Activated T-cell treated with anti-CD3 and anti-CD28 coated beads, Interleukin-2, amount 50 U/mL, for 4 hours (primary cell): ENCODE data around the gene PPM1H. TPM values are rescaled to one million over a fixed set of nuclear protein-coding genes. Genes with fewer than 3 reads are reported as not detected.
"Not testable (repeated sequence)": the region's sequence is repeated elsewhere in the genome, so short reads cannot be mapped to it uniquely, and the experiment has no call there.

Experiments
- ATAC-seq, 2 donors: fragments of 200-7000 bp; cut with Tn5 transposase; one replicate each; pipeline ENCODE4 v1.10.0; 2021
- DNase-seq: peaks from one replicate; pipeline ENCODE4 v3.0.0-alpha.2; 2020
- H3K27me3 Mint-ChIP-seq: one replicate; pipeline ENCODE4 v1.8.0; 2021; ENCODE audit warnings: low read depth, mixed read lengths
- H3K36me3 Mint-ChIP-seq: one replicate; pipeline ENCODE4 v1.8.0; 2022; ENCODE audit warnings: mixed read lengths; ENCODE audit not compliant: insufficient read depth
- H3K4me1 Mint-ChIP-seq: one replicate; pipeline ENCODE4 v1.8.0; 2021; ENCODE audit warnings: low read depth, mixed read lengths
- H3K4me3 Mint-ChIP-seq: one replicate; pipeline ENCODE4 v1.8.0; 2021; ENCODE audit warnings: mild to moderate bottlenecking, moderate library complexity, mixed read lengths
- H3K9me3 Mint-ChIP-seq: one replicate; pipeline ENCODE4 v1.8.0; 2021; ENCODE audit warnings: mixed read lengths
- total RNA-seq, 3 donors: library from RNA; stranded (reverse); gene quantifications; one replicate each; pipeline ENCODE4 v1.2.1, GENCODE V29; 2021

Gene PPM1H
- total RNA-seq, 3 donors from 2014 or later: 0.03 to 0.25 (median 0.19) TPM

DNA sequence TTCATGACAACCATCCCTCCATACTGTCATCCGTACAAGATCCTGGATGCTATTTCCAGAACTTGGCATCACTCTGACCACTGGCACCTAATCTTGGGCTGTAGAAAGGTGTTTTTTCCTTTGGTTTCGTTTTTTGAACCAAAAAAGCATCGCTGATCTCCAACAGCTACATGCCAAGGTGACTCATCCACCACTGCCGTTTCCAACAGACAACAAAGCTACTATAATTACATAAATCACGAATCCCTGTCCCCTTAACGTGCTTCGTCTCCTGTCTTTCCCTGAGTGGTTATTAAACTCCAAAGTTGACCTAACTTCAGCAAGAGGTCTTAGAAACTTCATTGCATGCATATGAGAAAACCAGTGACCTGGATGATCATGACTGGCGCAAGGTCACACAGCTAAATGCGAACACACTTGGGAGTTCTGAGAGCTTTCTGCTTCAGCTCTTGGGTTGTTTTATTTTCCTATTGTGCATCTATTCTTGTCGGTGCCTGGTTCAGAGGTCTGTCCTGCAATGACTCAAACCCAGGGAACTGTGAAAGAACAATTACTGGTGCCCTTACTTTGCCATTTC lies 99.9 kb downstream of the PPM1H start:
- DNase-seq (no peak), ATAC-seq (no peak)
- H3K27me3 Mint-ChIP-seq: peaks cover 4% of the 10 kb centered on the region
- H3K4me1 Mint-ChIP-seq: no peaks in the 10 kb centered on the region
- H3K4me3 Mint-ChIP-seq: no peak overlapping the region
- H3K36me3 Mint-ChIP-seq: no peaks in the 10 kb centered on the region
- H3K9me3 Mint-ChIP-seq: no peaks in the 10 kb centered on the region

DNA sequence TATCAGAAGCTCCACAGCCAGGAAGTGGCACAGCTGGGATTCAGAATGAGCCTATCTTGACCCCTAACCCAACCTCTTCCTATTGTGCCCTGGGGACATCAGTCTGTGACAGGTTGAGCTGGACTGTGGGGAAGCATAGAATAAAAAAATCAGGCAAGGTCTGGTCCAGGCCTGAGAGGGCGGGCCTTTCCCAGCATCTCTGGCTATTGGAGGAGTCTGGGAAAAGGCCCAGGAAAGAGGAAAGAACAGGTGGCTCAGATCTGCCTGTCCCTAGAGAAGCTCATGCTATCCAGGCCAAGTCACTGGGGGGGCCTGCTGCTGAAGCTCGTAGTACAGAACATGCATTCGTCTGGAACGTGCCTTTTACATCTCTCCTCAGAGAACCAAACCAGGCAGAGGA lies 100.5 kb downstream of the PPM1H start:
- DNase-seq (no peak), ATAC-seq (no peak)
- Mint-ChIP-seq H3K36me3 (no peaks in the 10 kb centered on the region), H3K9me3 (no peaks in the 10 kb centered on the region), H3K4me3 (no peak overlapping the region), H3K4me1 (no peaks in the 10 kb centered on the region), H3K27me3 (peaks cover 4% of the 10 kb centered on the region)

DNA sequence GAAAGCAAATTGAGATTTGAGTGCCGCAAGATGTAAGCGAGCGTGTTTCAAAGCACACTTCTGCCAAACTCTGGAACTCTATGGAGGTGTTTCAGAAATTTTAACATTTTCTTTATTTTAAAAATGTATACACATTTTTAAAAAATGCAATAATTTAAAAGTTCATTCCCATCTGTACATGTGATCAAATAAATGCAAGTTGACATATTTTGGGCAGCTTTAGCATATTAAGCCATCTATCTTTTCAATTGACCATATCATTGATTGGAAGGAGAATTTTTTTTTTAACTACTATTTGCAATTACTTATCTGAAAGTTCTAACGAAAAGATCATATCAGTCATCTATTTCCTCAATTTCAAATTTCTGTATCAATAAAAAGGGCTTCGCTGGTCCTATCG lies 101.3 kb downstream of the PPM1H start:
- Mint-ChIP-seq H3K36me3 (no peaks in the 10 kb centered on the region), H3K9me3 (no peaks in the 10 kb centered on the region), H3K4me1 (no peaks in the 10 kb centered on the region), H3K4me3 (no peak overlapping the region), H3K27me3 (peaks cover 1% of the 10 kb centered on the region)
- DNase-seq (no peak), ATAC-seq (no peak)

DNA sequence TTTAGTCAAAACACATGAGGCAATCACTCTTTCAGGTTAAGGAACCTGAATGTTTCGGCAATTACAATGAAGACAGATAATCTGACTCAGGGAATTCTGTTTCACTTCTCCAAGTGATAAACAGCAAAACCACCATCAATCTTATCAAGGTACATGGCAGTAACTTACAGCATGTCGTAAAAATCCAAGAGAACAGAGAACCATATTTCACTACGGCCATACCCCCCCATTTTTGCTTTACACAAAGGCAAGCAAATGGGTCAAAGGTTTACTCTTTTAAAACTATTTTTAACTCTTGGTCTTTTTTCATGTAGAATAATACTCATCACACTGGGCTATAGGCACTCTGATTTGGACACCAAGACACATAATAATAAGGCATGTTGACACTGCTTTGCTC lies 102.4 kb downstream of the PPM1H start:
- Mint-ChIP-seq H3K4me3 (no peak overlapping the region), H3K36me3 (no peaks in the 10 kb centered on the region), H3K9me3 (no peaks in the 10 kb centered on the region), H3K27me3 (peaks cover 1% of the 10 kb centered on the region), H3K4me1 (no peaks in the 10 kb centered on the region)
- DNase-seq: no peak
- ATAC-seq: no peak

DNA sequence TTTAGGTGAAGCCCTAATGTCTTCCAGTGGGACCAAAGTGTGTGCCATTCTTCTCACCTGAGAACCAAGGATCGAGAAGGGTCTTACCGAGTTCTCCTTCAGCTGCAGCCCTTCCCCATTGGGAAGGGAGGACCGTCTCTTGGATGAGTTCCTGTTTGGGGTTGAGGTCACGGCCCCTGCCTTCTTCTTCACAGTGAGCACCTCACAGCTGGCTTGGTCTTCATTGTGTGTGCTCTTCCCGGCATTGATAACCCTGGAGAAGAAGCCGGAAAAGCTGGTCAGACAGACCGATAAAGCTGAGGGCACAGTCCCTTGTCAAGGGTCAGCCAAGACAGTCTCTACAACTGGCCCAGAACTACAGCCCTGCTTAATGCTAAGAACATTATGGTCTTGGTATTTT lies 102.9 kb downstream of the PPM1H start:
- no peaks in the 10 kb centered on the region for H3K4me1 Mint-ChIP-seq

DNA sequence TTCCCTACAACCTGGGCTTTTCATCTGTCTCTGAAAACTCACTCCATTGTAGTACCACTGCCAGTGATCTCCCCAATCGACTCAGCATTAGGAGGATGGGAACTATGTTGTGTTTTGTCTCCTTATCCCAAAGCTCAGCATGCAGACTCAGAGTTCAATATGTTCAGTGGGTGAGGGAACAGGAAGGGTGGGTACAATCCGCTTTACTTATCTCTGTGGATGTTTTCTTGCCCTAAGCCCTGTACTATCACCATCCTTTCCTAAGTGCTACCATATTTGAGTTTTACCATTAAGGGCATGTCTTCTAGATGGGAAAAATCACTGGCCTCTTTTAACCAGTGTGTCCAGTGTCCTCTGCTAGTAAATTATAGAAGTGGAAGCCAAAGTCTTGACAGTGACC lies 107.1 kb downstream of the PPM1H start:
- no peak overlapping the region for H3K4me3 Mint-ChIP-seq
- H3K9me3 Mint-ChIP-seq: no peaks in the 10 kb centered on the region
- H3K4me1 Mint-ChIP-seq: no peaks in the 10 kb centered on the region
- ATAC-seq (no peak), DNase-seq (no peak)
- H3K27me3 Mint-ChIP-seq: no peaks in the 10 kb centered on the region
- no peaks in the 10 kb centered on the region for H3K36me3 Mint-ChIP-seq

More for the DNA sequence above, 102.9 kb downstream of the PPM1H start:
- Mint-ChIP-seq H3K4me3 (no peak overlapping the region), H3K36me3 (no peaks in the 10 kb centered on the region), H3K9me3 (no peaks in the 10 kb centered on the region), H3K27me3 (peaks cover 1% of the 10 kb centered on the region)
- ATAC-seq (no peak), DNase-seq (no peak)

DNA sequence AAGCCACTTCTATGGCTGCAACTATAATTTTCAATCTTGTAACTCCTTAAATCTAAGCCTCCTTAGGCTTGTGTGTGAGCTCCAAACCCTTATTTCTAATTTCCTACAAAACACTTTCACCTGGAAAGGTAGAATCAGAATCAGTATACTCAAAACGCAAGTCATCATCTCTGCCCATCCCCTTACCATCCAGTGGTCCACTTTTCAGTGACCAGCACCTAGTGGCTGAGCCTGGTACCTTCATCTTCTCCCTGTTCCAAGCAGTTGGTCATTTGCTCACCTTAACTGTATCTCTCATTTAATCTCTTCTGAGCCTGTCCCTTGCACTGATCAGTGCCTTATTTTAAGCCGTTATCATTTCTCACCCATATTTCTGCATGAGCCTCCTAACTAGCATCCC lies 107.9 kb downstream of the PPM1H start:
- Mint-ChIP-seq H3K4me1 (no peaks in the 10 kb centered on the region), H3K9me3 (no peaks in the 10 kb centered on the region), H3K27me3 (peaks cover 4% of the 10 kb centered on the region), H3K36me3 (no peaks in the 10 kb centered on the region), H3K4me3 (no peak overlapping the region)
- no peak for ATAC-seq
- no peak for DNase-seq

DNA sequence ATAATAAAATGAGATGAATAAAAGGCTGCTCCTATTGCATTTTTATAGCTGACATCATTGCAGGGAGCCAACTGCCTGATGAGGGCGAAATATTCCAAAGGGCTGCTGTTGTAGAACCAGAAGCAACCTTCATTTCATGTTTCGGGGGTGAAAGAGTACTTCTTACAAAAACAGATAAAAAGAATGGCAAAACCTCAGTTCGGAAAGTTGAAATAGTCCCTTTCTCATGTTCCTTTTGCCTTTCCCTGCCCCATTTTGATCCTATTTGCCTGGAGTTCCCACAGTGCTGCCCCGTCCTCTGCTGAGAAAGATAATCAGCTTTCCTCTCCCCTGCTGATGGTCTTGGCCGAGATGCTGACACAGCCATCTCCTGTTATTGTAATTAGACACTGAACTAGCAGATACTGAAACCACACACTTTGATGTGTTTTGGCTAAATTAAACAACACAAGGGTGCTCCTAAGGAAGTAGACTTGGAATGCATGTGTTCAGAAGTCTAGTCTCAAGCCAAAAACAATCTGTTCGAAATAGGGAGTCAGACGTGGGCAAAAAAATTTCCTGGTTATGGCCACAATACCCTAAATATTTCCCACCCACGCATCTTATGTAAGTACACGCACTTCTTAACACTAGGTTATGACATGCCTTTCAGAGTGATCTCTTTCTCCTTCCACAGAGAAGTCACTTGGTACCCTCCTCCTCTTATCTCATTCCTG lies 117.2 kb downstream of the PPM1H start:
- no peak for ATAC-seq
- peaks cover 30% of the 10 kb centered on the region for H3K27me3 Mint-ChIP-seq
- no peaks in the 10 kb centered on the region for H3K9me3 Mint-ChIP-seq
- H3K4me1 Mint-ChIP-seq: peaks cover 4% of the 10 kb centered on the region
- H3K4me3 Mint-ChIP-seq: no peak overlapping the region
- no peak for DNase-seq
- H3K36me3 Mint-ChIP-seq: no peaks in the 10 kb centered on the region

DNA sequence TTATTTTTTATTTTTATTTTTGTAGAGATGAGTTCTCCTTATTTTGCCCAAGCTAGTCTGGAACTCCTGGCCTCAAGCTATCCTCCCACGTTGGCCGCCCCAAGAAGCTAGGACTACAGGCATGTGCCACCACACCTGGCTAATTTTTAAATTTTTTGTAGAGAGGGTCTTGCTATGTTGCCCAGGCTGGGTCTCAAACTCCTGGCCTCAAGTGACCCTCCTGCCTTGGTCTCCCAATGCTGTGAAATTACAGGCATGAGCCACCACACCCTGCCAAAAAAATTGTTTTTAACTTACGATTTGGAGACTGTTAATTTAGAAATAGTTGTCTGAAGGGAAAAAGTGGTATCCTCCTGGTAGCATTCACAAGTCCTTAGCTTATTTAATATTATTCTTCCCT lies 120.7 kb downstream of the PPM1H start:
- DNase-seq (no peak), ATAC-seq (no peak)
- Mint-ChIP-seq H3K36me3 (no peaks in the 10 kb centered on the region), H3K27me3 (peaks cover 12% of the 10 kb centered on the region), H3K4me3 (no peak overlapping the region), H3K9me3 (no peaks in the 10 kb centered on the region), H3K4me1 (peaks cover 5% of the 10 kb centered on the region)

DNA sequence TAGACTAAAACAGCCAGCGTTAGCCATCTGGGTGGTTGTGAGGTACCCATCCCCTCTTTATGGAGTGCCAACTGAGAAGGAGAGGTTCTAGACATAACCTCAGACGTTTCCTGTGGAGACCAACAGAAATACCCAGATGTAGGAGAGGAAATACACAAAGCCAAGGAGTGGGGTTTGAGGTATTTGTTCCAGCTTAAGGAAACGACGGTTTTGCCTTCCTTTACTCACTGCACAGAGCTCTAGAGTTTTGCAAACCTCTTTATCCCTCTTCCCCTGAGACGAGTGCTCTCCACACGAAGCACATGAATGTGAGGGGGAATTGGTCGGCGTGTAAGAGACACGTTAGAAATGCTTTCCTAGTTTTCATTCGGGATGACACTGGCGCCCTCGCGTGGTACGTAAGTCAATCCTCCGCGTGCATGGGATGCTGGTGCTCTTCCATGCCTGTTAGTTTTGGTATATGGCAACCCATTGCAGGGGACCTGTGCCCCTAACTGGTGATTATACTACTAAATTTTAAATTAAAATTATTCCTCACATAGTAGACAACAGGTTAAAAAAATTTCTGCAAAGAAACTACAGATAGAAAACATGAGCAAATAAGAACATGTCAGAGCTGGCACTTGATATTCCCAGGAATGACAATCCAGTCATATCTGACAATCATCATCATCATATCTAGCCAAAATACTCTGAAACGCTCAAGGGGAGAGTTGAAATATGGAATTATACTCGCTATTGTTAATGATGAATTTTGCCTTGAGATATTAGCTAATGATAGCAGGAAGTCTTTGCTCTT lies 121.7 kb downstream of the PPM1H start:
- Mint-ChIP-seq H3K4me1 (peaks cover 7% of the 10 kb centered on the region), H3K4me3 (no peak overlapping the region), H3K27me3 (peaks cover 11% of the 10 kb centered on the region), H3K9me3 (no peaks in the 10 kb centered on the region), H3K36me3 (no peaks in the 10 kb centered on the region)
- ATAC-seq (peak; percentile 34 to 55), DNase-seq (peak; percentile 13)

DNA sequence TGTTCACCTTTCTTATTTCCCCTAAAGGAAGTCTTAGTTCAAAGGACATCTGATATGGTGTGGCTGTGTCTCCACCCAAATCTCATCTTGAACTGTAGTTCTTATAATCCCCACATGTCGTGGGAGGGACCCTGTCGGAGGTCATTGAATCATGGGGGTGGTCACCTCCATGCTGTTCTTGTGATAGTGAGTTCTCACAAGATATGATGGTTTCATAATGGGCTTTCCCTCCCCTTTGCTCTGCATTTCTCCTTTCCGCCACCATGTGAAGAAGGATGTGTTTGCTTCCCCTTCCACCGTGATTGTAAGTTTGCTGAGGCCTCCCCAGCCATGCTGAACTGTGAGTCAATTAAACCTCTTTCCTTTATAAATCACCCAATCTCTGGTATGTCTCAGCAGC lies 123.5 kb downstream of the PPM1H start:
- H3K36me3 Mint-ChIP-seq, H3K4me1 Mint-ChIP-seq, H3K4me3 Mint-ChIP-seq, ATAC-seq, H3K27me3 Mint-ChIP-seq, DNase-seq, H3K9me3 Mint-ChIP-seq: not testable (repeated sequence)

DNA sequence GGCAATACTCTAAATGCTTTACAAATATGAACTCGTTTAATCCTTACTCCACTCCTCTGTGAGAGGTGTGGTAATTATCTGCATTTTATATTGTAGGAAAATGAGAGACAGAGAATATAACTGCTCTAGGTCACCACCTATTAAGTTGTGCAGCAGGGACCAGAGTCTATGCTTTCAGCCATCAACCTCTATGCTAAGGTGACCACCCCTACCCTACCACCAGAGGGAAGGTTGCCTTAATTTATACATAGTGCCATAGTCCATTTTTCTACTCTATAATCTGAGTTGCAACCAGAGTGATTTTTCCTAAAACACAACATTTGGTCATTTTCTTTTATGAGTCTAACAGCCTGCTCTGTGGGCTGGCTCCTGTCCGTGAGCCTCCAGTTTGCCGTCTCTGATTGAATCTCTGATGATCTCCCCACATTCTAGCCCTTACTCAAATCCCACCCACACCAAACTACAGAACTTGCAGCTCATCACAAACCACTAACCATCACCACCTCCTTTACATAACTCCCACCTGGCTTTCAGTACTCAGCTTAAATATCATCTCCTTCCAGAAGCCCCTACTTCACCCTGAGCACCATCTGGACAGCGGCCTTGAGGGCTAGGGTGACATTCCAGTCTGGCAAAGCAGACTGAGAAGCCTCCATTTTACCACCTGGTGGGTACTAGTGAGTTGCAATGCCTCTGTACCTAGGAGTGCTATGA lies 126.6 kb downstream of the PPM1H start:
- H3K9me3 Mint-ChIP-seq: no peaks in the 10 kb centered on the region
- H3K36me3 Mint-ChIP-seq: no peaks in the 10 kb centered on the region
- H3K4me1 Mint-ChIP-seq: peaks cover 7% of the 10 kb centered on the region
- H3K27me3 Mint-ChIP-seq: no peaks in the 10 kb centered on the region
- no peak for DNase-seq
- ATAC-seq: peak; percentile 49 to 78
- no peak overlapping the region for H3K4me3 Mint-ChIP-seq

DNA sequence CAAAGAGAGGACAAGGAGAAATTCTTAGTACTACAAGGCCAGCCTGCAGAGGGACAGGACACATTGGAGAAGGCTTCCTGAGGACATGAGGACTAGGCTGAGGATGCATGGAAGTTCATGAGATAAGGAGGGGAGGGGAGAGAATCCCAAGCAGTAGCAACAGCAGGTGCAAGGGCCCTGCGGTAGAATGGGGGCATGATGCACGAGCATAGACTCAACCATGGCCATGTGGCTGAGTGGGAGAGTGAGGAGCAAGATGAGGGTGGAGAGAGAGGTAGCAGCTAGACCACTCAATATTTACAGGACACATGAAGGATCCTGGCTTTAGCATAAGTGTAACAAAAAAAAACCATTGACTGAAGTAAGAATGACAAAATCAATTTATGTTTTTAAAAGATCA lies 128.1 kb downstream of the PPM1H start:
- ATAC-seq (no peak), DNase-seq (no peak)
- Mint-ChIP-seq H3K9me3 (no peaks in the 10 kb centered on the region), H3K27me3 (no peaks in the 10 kb centered on the region), H3K4me1 (peaks cover 2% of the 10 kb centered on the region), H3K36me3 (no peaks in the 10 kb centered on the region), H3K4me3 (no peak overlapping the region)

DNA sequence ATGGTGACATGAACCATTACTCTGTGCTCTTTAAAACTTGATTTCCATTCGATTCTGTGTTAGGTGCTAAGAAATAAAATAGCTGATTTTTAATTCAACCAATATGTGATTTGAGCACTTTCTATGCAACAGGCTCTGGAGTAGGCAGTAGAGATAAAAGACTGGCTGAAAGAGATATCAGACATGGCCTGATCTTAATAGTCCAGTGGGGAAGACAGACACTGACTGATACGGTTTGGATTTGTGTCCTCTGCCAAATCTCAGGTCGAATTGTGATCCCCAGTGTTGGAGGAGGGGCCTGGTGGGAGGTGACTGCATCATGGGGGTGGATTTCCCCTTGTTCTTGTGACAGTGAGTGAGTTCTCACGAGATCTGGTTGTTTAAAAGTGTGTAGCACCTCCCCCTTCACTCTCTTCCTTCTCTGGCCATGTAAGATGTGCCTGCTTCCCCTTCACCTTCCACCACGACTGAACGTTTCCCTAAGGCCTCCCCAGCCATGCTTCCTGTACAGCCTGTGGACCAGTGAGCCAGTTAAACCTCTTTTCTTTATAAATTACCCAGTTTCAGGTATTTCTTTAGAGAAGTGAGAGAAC lies 128.6 kb downstream of the PPM1H start:
- Mint-ChIP-seq H3K36me3 (no peaks in the 10 kb centered on the region), H3K27me3 (no peaks in the 10 kb centered on the region), H3K4me3 (no peak overlapping the region), H3K9me3 (no peaks in the 10 kb centered on the region), H3K4me1 (peaks cover 2% of the 10 kb centered on the region)
- DNase-seq (no peak), ATAC-seq (no peak)
